G401 (cell line): ENCODE data around the gene SMR3A. TPM values are rescaled to one million over a fixed set of nuclear protein-coding genes. Genes with fewer than 3 reads are reported as not detected.

ENCODE experiments used
- DNase-seq: peaks from one replicate; pipeline ENCODE4 v3.0.0-alpha.2; 2015; ENCODE audit warnings: low spot score
- in situ Hi-C: cut with HindIII; loops from 2 replicates; pipeline ENCODE4 v1.10.0; 2016; ENCODE audit warnings: low sequenced_read_pairs, mixed read lengths
- total RNA-seq: library from RNA; depleted of rRNA; stranded (reverse); fragments of >200 nt; shearing (Covaris generic); gene quantifications from 2 replicates; pipeline ENCODE4 v1.2.3, GENCODE V29; 2014; rRNA removed

SMR3A gene
- total RNA-seq, 1 experiment from 2014 or later = not detected

GRCh38 chr4:70405765-70406164, 45.2 kb downstream of the SMR3A start:
- in situ Hi-C loops = no loop called here
- DNase-seq = no peak

Other genes with a start within 250 kb of the SMR3A start
- not detected in 2 replicates for gene PRR27, start 206.5 kb upstream of the SMR3A start, total RNA-seq
- not detected in 2 replicates for gene ODAM, start 165.0 kb upstream of the SMR3A start, total RNA-seq
- not detected in 2 replicates for gene FDCSP, start 134.6 kb upstream of the SMR3A start, total RNA-seq
- gene CSN3, start 118.2 kb upstream of the SMR3A start, total RNA-seq = not detected in 2 replicates
- gene CABS1, start 25.8 kb upstream of the SMR3A start, total RNA-seq = not detected in 2 replicates
- gene SMR3B, start 22.4 kb downstream of the SMR3A start, total RNA-seq = not detected in 2 replicates
- not detected in 2 replicates for gene OPRPN, start 37.2 kb downstream of the SMR3A start, total RNA-seq
- gene MUC7, start 111.4 kb downstream of the SMR3A start, total RNA-seq = not detected in 2 replicates
- not detected in 2 replicates for gene AMTN, start 157.8 kb downstream of the SMR3A start, total RNA-seq
- not detected in 2 replicates for gene AMBN, start 231.5 kb downstream of the SMR3A start, total RNA-seq